Anterior cingulate cortex (tissue), 58 donors: ENCODE results near the gene ATP6V0A4.
"Not testable (repeated sequence)": the region's sequence is repeated elsewhere in the genome, so short reads cannot be mapped to it uniquely, and the experiment has no call there.

Experiments
- DNase-seq, 58 donors: peaks; one replicate each; lab custom pipeline; 2025; lab: John Stamatoyannopoulos, UW

Gene ATP6V0A4

GRCh38 chr7:138753150-138753518, 44.9 kb downstream of the ATP6V0A4 start:
- no peak for DNase-seq

GRCh38 chr7:138752518-138753149, 45.4 kb downstream of the ATP6V0A4 start:
- peak in 1 of 58 donors; percentile 28 for DNase-seq

GRCh38 chr7:138750901-138751464, 47.0 kb downstream of the ATP6V0A4 start:
- no peak for DNase-seq

GRCh38 chr7:138750473-138750872, 47.5 kb downstream of the ATP6V0A4 start:
- DNase-seq, result no peak

- DNase-seq, result no peak
Measured at GRCh38 chr7:138749960-138750359, 48.0 kb downstream of the ATP6V0A4 start.

- no peak for DNase-seq
Measured at GRCh38 chr7:138748666-138749065, 49.3 kb downstream of the ATP6V0A4 start.

GRCh38 chr7:138746073-138746472, 51.9 kb downstream of the ATP6V0A4 start:
- DNase-seq, result no peak

GRCh38 chr7:138745189-138745588, 52.8 kb downstream of the ATP6V0A4 start:
- no peak for DNase-seq

- DNase-seq, result no peak
Measured at GRCh38 chr7:138741453-138741735, 56.6 kb downstream of the ATP6V0A4 start.

- DNase-seq, result no peak
Measured at GRCh38 chr7:138739859-138740258, 58.1 kb downstream of the ATP6V0A4 start.

- DNase-seq, result peak in 57 of 58 donors; percentile 2 to 91 (median 72)
Measured at GRCh38 chr7:138738551-138739335, 59.3 kb downstream of the ATP6V0A4 start.

GRCh38 chr7:138738114-138738513, 59.9 kb downstream of the ATP6V0A4 start:
- DNase-seq, result no peak

GRCh38 chr7:138735399-138735798, 62.6 kb downstream of the ATP6V0A4 start:
- no peak for DNase-seq

GRCh38 chr7:138731733-138732132, 66.3 kb downstream of the ATP6V0A4 start:
- not testable (repeated sequence) for DNase-seq

GRCh38 chr7:138729444-138729843, 68.6 kb downstream of the ATP6V0A4 start:
- DNase-seq, result no peak

GRCh38 chr7:138727336-138728099, 70.5 kb downstream of the ATP6V0A4 start:
- DNase-seq, result no peak

GRCh38 chr7:138726288-138726687, 71.7 kb downstream of the ATP6V0A4 start:
- no peak for DNase-seq

GRCh38 chr7:138720286-138720685, 77.7 kb downstream of the ATP6V0A4 start:
- DNase-seq, result no peak

- DNase-seq, result no peak
Measured at GRCh38 chr7:138716889-138717288, 81.1 kb downstream of the ATP6V0A4 start.

GRCh38 chr7:138713191-138713590, 84.8 kb downstream of the ATP6V0A4 start:
- DNase-seq, result no peak

- no peak for DNase-seq
Measured at GRCh38 chr7:138712652-138713051, 85.3 kb downstream of the ATP6V0A4 start.
